Keratinocyte (primary cell): Measurements from ENCODE around the gene RNF26. TPM values are rescaled to one million over a fixed set of nuclear protein-coding genes. Genes with fewer than 3 reads are reported as not detected.
A peak's percentile ranks its signal among the peaks of the same experiment; 100 is the strongest.

ENCODE experiments used
- DNase-seq: peaks from one replicate; pipeline ENCODE4 v3.0.0-alpha.2; 2011; ENCODE audit warnings: low read depth, missing footprints, low spot score
- FAIRE-seq: peaks from 2 replicates; lab custom pipeline; 2011; peaks lifted over from hg19 to GRCh38; lab: Jason Lieb, UNC
- H2AFZ ChIP-seq: 2 replicates; pipeline ENCODE4 v1.6.0; 2012; ENCODE audit warnings: low read length, control low read depth, inconsistent platforms; ENCODE audit not compliant: control insufficient read depth
- H3K27ac ChIP-seq: 2 replicates; pipeline ENCODE4 v1.5.1; 2011; ENCODE audit warnings: low read length; ENCODE audit not compliant: control insufficient read depth, insufficient read depth
- H3K27me3 ChIP-seq: 3 replicates; pipeline ENCODE4 v1.6.0; 2011; ENCODE audit warnings: low read length; ENCODE audit not compliant: control insufficient read depth, insufficient read depth; ENCODE audit errors: extremely low read depth
- H3K36me3 ChIP-seq, 2 experiments: 2 replicates in 1 of 2; 3 replicates in 1 of 2; pipeline ENCODE4 v1.5.1; 2011; ENCODE audit warnings: low read length in 2 of 2, mild to moderate bottlenecking in 1 of 2; ENCODE audit not compliant: control insufficient read depth in 2 of 2, insufficient read depth in 2 of 2; ENCODE audit errors: extremely low read depth in 1 of 2
- H3K4me1 ChIP-seq: 3 replicates; pipeline ENCODE4 v1.5.1; 2011; ENCODE audit warnings: low read length; ENCODE audit not compliant: control insufficient read depth, insufficient read depth; ENCODE audit errors: extremely low read depth
- H3K4me2 ChIP-seq: 3 replicates; pipeline ENCODE4 v1.6.0; 2011; ENCODE audit warnings: low read depth, low read length; ENCODE audit not compliant: control insufficient read depth, insufficient read depth; ENCODE audit errors: extremely low read depth
- H3K4me3 ChIP-seq, 3 experiments: fragments of 200-600 bp in 1 of 3; sonication (generic) in 1 of 3; 2 replicates in 2 of 3; 3 replicates in 1 of 3; pipeline ENCODE4 v1.5.1; 2011 to 2016; ENCODE audit warnings: low read length in 3 of 3, mild to moderate bottlenecking in 3 of 3, control low read depth in 2 of 3, inconsistent platforms in 1 of 3, low read depth in 1 of 3, mixed read lengths in 1 of 3, mixed run types in 1 of 3, moderate library complexity in 1 of 3; ENCODE audit not compliant: control insufficient read depth in 2 of 3, insufficient read depth in 2 of 3; ENCODE audit errors: extremely low read depth in 1 of 3
- H3K79me2 ChIP-seq: 2 replicates; pipeline ENCODE4 v1.6.0; 2012; ENCODE audit warnings: low read length; ENCODE audit not compliant: control insufficient read depth, insufficient read depth
- H3K9ac ChIP-seq: 3 replicates; pipeline ENCODE4 v1.6.0; 2011; ENCODE audit warnings: low read length; ENCODE audit not compliant: control insufficient read depth, insufficient read depth; ENCODE audit errors: extremely low read depth
- H3K9me1 ChIP-seq: 3 replicates; pipeline ENCODE4 v1.6.0; 2011; ENCODE audit warnings: low read length; ENCODE audit not compliant: control insufficient read depth, insufficient read depth; ENCODE audit errors: extremely low read depth
- H3K9me3 ChIP-seq: 2 replicates; pipeline ENCODE4 v1.5.1; 2012; ENCODE audit warnings: low read depth, low read length; ENCODE audit not compliant: control insufficient read depth
- H4K20me1 ChIP-seq: 3 replicates; pipeline ENCODE4 v1.6.0; 2011; ENCODE audit warnings: low read length; ENCODE audit not compliant: control insufficient read depth, insufficient read depth; ENCODE audit errors: extremely low read depth
- EZH2 ChIP-seq: IDR thresholded peaks from one replicate; pipeline ENCODE4 v1.6.1; 2012; ENCODE audit warnings: inconsistent platforms, mild to moderate bottlenecking, low read length, moderate library complexity
- dilution Hi-C: fragments of 300-500 bp; cut with MboI; formaldehyde crosslinking; loops from one replicate; pipeline ENCODE4 v1.7.0; 2020; ENCODE audit warnings: low sequenced_read_pairs; ENCODE audit not compliant: extremely low pct_ligation_motif_present
- polyA plus RNA-seq, 5 experiments: library from polyadenylated mRNA; depleted of rRNA in 3 of 5; stranded (reverse) in 3 of 5; stranded (forward) in 1 of 5; unstranded in 1 of 5; fragments of >200 nt; gene quantifications; 1 replicate in 1 of 5; 2 replicates in 3 of 5; 3 replicates in 1 of 5; pipeline versions ENCODE4 v1.2.1 to v1.2.3, GENCODE V29; 2011 to 2012; ENCODE audit warnings: missing spikeins in 2 of 5, low read depth in 1 of 5, low replicate concordance in 1 of 5
- TF ChIP-seq, protein P1 (sequence below), 3 experiments: IDR thresholded peaks in 1 of 3; conservative IDR thresholded peaks in 1 of 3; optimal IDR thresholded peaks in 1 of 3; 2 replicates in 2 of 3; 3 replicates in 1 of 3; pipeline versions ENCODE3 to v1.5.1; 2011; ENCODE audit warnings: low read length in 3 of 3, mild to moderate bottlenecking in 3 of 3, moderate library complexity in 2 of 3, control low read depth in 1 of 3, inconsistent platforms in 1 of 3; ENCODE audit not compliant: insufficient read depth in 2 of 3; ENCODE audit errors: extremely low read depth in 1 of 3

Gene RNF26
- polyA plus RNA-seq, 1 donor (not counting 4 experiments of a cell fraction or from before 2014, with no cell fraction given): 13.2 TPM

DNA sequence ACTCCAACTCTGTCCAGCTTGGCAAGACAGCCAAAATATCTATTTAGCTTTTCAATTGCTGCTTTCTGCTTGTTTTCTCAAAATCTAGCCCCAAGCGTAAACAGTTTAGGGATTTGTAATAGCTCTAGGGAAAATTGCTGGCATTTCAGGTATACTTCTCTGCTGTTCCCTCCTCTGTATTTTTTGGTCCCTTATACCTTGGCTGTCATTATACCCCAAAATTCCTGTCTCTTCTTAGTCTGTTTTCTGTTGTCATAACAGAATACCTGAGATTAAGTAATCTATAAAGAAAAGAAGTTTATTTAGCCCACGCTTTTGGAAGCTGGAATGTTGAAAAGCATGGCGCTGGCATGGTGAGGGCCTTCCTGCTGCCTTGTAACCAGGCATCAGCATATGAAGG lies 40.9 kb upstream of the RNF26 start:
- dilution Hi-C loops: no loop called here
- H2AFZ ChIP-seq: no peak overlapping the region
- no peaks in the 10 kb centered on the region for H3K27me3 ChIP-seq
- no peak overlapping the region for H3K9ac ChIP-seq
- H3K36me3 ChIP-seq: peaks cover 12 to 29% of the 10 kb centered on the region in 2 experiments
- H3K27ac ChIP-seq: no peak overlapping the region
- DNase-seq (no peak), FAIRE-seq (no peak)
- H3K79me2 ChIP-seq: no peaks in the 10 kb centered on the region
- H4K20me1 ChIP-seq: no peaks in the 10 kb centered on the region
- no peaks in the 10 kb centered on the region for H3K9me3 ChIP-seq
- no peaks in the 10 kb centered on the region for H3K9me1 ChIP-seq
- no peaks in the 10 kb centered on the region for H3K4me1 ChIP-seq
- H3K4me3 ChIP-seq: no peak overlapping the region
- TF ChIP-seq, protein P1, sequence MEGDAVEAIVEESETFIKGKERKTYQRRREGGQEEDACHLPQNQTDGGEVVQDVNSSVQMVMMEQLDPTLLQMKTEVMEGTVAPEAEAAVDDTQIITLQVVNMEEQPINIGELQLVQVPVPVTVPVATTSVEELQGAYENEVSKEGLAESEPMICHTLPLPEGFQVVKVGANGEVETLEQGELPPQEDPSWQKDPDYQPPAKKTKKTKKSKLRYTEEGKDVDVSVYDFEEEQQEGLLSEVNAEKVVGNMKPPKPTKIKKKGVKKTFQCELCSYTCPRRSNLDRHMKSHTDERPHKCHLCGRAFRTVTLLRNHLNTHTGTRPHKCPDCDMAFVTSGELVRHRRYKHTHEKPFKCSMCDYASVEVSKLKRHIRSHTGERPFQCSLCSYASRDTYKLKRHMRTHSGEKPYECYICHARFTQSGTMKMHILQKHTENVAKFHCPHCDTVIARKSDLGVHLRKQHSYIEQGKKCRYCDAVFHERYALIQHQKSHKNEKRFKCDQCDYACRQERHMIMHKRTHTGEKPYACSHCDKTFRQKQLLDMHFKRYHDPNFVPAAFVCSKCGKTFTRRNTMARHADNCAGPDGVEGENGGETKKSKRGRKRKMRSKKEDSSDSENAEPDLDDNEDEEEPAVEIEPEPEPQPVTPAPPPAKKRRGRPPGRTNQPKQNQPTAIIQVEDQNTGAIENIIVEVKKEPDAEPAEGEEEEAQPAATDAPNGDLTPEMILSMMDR (optimal IDR thresholded peaks at IDR 0.05 in 1 of 3, IDR thresholded peaks at IDR 0.05 in 1 of 3, conservative IDR thresholded peaks at IDR 0.05 in 1 of 3; ENCODE audit: extremely low read depth in 1 of 3, insufficient read depth in 2 of 3, low read length in 3 of 3): no peak
- TF ChIP-seq EZH2: no peak
- H3K4me2 ChIP-seq: no peak overlapping the region

DNA sequence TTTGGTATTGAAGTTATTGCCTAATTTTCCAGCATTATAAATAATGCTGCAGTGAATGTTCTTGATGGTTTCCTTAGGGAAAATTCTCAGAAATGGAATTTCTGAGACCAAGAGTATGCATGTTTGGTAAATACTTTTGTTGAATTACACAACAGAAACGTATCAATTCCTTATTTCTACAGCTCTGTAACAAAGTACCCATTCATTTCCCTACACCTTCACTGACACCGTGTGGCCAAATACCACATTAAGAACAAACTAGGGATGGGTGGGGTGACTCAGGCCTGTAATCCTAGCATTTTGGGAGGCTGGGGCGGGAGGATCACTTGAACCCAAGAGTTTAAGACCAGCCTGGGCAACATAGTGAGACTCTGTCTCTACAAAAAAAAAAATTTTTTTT lies 39.1 kb upstream of the RNF26 start:
- no peak for DNase-seq
- H3K9me1 ChIP-seq: no peaks in the 10 kb centered on the region
- FAIRE-seq: no peak
- H3K4me3 ChIP-seq: no peak overlapping the region
- H3K27me3 ChIP-seq: no peaks in the 10 kb centered on the region
- no peaks in the 10 kb centered on the region for H3K9me3 ChIP-seq
- no peak overlapping the region for H3K9ac ChIP-seq
- dilution Hi-C loops: no loop called here
- TF ChIP-seq EZH2: no peak
- TF ChIP-seq, protein P1 (optimal IDR thresholded peaks at IDR 0.05 in 1 of 3, IDR thresholded peaks at IDR 0.05 in 1 of 3, conservative IDR thresholded peaks at IDR 0.05 in 1 of 3; ENCODE audit: extremely low read depth in 1 of 3, insufficient read depth in 2 of 3, low read length in 3 of 3): peak in 2 of 3 experiments; percentile 16 to 31
- H3K4me1 ChIP-seq: no peaks in the 10 kb centered on the region
- H3K79me2 ChIP-seq: no peaks in the 10 kb centered on the region
- no peaks in the 10 kb centered on the region for H4K20me1 ChIP-seq
- peaks cover 16 to 42% of the 10 kb centered on the region in 2 experiments for H3K36me3 ChIP-seq
- H2AFZ ChIP-seq: no peak overlapping the region
- H3K27ac ChIP-seq: peak overlapping the region; percentile 5
- H3K4me2 ChIP-seq: no peak overlapping the region
